GM21515 (cell line): ENCODE results near the gene ARPC1B.
"Not testable (repeated sequence)": the region's sequence is repeated elsewhere in the genome, so short reads cannot be mapped to it uniquely, and the experiment has no call there.

Experiments used
- ATAC-seq: cut with Tn5 transposase; IDR thresholded peaks from one replicate; pipeline ENCODE4 v1.9.1; 2021; ENCODE audit not compliant: unreplicated experiment

ARPC1B gene

GRCh38 chr7:99374111-99375064 is at the start of gene ARPC1B:
Gene ARPC1B (plus strand): TSS chr7:99374730. CDS start chr7:99385715, 10,985 bp downstream.
- ATAC-seq: peak; percentile 53

DNA sequence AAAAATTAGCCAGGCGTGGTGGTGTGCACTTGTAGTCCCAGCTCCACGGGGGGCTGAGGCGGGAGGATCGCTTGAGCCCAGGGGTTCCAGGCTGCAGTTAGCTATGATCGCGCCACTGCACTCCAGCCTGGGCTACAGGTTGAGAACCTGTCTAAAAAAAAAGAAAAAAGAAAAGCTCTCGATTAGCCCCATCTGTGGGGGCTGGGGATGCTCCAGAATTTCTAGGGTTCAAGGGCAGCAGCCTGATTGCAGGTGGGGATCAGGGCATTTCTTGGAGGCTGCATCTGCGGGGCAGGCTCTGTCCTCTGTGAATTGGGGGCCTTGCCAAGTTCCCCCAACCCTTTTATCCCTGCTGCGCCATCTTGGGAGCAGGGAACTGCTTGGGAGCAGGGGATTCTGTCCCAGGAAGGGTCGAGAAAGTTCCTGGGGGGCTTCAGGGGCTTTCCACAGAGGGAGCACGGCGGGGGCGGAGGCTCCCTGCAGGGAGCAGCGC is 49.5 kb upstream of the ARPC1B start:
- no peak for ATAC-seq

GRCh38 chr7:99325592-99326407 is 48.7 kb upstream of the ARPC1B start, which contains the start of gene ARPC1A:
Gene ARPC1A (plus strand): TSS chr7:99325898. CDS start chr7:99333354, 7,456 bp downstream.
- peak; percentile 78 for ATAC-seq

- no peak for ATAC-seq
These were observed 48.1 kb upstream of the ARPC1B start for GRCh38 chr7:99326408-99326782.

- ATAC-seq: not testable (repeated sequence)
These were observed 44.1 kb upstream of the ARPC1B start for GRCh38 chr7:99330314-99330961.

DNA sequence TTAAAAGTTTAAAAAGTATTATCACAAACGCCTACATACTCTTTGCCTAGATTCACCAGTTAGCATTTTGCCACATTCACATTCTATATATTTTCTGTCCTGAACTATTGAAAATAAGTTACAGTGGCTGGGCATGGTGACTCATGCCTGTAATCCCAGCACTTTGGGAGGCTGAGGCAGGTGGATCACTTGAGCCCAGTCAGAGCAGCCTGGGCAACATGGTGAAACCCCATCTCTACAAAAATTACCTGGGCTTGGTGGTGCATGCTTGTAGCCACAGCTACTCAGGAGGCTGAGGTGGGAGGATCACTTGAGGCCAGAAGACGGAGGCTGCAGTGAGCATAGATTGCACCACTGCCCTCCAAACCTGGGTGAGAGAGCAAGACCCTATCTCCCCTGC is 43.5 kb upstream of the ARPC1B start:
- no peak for ATAC-seq

DNA sequence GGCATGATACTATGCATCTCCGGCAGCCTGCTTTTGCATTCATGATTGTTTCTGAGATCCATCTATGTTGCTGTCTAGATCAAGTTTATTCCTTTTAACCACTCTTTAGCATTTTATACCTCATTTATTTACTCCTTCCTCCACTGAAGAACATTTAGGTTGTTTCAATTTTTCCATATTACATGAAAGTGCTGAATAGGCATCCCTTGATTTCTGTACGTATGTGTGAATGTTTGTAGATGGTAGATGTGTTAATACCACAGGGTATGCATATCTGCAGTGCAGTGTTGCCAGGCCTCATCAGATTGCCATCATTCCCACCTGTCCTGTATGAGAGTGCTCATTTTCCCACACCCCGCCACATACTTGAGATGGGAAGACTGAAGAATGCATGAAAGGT is 34.9 kb upstream of the ARPC1B start:
- no peak for ATAC-seq

- ATAC-seq: no peak
These were observed 33.9 kb upstream of the ARPC1B start for GRCh38 chr7:99340659-99341058.

DNA sequence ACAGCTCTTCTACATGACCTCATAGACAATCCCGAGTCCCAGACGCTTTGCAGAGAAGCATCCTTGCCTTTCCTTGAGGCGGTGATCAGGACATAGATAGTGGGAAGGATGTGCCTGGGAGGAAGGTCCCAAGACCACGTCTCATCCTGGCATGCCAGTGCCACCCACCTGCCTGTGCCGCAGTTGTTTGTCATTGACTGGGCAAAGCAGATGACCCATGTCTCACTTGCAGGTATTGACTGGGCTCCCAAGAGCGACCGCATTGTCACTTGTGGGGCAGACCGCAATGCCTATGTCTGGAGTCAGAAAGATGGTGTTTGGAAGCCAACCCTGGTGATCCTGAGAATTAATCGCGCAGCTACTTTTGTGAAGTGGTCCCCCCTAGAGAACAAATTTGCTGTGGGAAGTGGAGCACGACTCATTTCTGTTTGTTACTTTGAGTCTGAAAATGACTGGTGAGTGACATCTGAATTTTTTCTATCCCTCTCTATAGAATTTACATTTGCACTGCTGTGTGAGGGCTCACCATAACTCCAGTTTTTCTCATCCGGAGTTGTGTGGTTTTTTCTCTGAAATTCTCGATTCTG is 30.4 kb upstream of the ARPC1B start:
- ATAC-seq: no peak

GRCh38 chr7:99350641-99351040 is 23.9 kb upstream of the ARPC1B start:
- not testable (repeated sequence) for ATAC-seq

DNA sequence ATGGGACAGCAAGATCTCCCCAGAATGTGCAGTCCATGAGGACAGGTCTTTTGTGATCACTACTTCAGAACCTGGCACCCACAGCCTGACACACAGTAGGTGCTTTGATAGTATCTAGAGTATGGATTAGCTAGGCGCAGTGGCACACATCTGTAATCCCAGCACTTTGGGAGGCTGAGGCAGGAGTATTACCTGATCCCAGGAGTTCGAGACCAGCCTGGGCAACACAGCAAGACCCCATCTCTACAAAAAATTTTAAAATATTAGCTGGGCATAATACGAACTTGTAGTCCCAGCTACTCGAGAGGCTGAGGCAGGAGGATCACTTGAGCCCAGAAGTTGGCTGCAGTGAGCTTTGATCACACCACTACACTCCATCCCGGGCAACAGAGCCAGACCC is 22.3 kb upstream of the ARPC1B start:
- no peak for ATAC-seq

GRCh38 chr7:99355098-99355497 is 19.4 kb upstream of the ARPC1B start:
- ATAC-seq: no peak

DNA sequence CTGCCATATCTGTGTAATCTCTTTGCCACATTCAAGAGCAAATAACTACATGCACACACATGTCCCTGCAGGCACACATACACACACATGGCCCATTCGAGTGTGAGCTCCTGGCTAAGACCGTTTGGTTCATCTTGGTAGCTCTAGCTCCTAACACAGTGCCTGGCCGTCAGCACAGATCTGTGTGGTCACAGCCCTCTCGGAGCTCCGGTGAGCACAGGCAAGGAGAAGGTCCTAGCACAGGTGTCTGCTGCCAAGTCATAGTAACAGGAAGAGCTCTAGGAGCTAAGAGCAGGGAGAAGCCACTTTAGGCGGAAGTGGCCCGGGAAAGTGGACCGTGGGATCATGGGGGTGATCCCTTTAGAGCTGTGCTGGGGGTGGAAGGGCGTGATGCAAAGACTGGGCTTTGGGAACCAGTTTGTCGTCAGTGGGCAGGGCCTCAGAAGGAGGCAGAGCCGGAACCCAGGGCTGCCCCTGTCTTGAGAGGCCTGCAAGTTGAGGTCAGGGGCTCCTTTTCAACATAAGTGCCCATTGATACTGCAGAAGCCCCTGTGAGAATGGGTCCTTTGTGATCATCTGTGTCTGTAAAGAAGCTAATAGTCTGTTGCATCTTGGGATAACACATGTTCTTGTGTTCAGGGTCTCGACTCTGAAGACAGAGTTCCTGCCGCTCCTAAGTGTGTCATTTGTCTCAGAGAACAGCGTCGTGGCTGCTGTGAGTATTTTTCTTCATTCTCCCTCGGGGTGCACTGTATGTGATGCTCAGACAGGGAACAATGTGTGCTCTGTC is 16.6 kb upstream of the ARPC1B start:
- no peak for ATAC-seq

DNA sequence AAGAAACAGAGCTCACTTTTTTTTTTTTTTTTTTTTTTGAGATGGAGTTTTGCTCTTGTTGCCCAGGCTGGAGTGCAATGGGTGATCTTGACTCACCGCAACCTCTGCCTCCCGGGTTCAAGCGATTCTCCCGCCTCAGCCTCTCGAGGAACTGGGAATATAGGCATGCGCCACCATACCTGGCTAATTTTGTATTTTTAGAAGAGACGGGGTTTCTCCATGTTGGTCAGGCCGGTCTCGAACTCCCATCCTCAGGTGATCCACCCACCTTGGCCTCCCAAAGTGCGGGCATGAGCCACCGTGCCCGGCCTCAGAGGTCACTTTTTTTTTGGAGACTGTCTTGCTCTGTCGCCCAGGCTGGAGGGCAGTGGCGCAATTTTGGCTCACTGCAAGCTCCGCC is 16.0 kb upstream of the ARPC1B start:
- ATAC-seq: not testable (repeated sequence)

DNA sequence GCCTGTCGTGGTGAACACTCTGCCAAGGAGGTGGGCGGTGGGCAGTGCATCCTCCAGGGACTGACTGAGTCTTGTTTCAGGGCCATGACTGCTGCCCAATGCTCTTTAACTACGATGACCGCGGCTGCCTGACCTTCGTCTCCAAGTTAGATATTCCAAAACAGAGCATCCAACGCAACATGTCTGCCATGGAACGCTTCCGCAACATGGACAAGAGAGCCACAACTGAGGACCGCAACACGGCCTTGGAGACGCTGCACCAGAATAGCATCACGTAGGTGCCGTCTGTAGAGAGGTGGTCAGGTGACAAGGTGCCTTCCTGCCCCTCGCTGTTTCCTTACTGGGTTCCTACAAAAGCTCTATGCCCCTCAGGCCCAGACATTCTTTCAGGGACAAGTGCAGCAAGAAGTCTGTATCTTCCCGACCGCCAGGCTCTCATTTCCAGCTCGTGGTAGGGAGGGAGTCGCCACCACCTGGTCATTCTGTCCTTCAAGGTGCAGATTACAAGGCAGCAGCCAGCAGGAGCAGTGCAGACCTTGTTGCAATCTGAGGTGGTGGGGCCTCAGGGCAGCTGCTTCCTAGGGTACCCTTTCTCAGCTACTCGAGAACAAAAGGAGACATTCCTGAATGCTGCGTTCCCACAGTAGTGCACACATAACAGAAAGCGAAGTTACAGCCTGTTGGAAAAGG is 14.9 kb upstream of the ARPC1B start:
- no peak for ATAC-seq

GRCh38 chr7:99362801-99363200 is 11.7 kb upstream of the ARPC1B start:
- ATAC-seq: no peak

- ATAC-seq: no peak
These were observed 11.2 kb upstream of the ARPC1B start for GRCh38 chr7:99363286-99363685.

GRCh38 chr7:99365318-99366141 is 9.0 kb upstream of the ARPC1B start:
- no peak for ATAC-seq
